Stimulated activated CD8-positive, alpha-beta memory T cell treated with anti-CD3 and anti-CD28 coated beads, Interleukin-4, amount 100 ng/mL, for 24 hours (primary cell): ENCODE results near the gene INTS1.
A peak's percentile ranks its signal among the peaks of the same experiment; 100 is the strongest.

ENCODE experiments used
- DNase-seq: peaks from one replicate; pipeline ENCODE4 v3.0.0-alpha.2; 2020; ENCODE audit warnings: low read depth

INTS1 gene

GRCh38 chr7:1503816-1504775, at the start of gene INTS1:
Gene INTS1, minus strand, starts transcription at chr7:1504389. Its CDS starts 429 bp downstream, at chr7:1503960.
- peak; percentile 85 for DNase-seq

- DNase-seq: no peak
Measured at GRCh38 chr7:1553512-1554210, 49.5 kb upstream of the INTS1 start.

- DNase-seq: no peak
Measured at GRCh38 chr7:1552200-1552599, 48.0 kb upstream of the INTS1 start.

- DNase-seq: no peak
Measured at GRCh38 chr7:1550846-1551155, 46.6 kb upstream of the INTS1 start.

- DNase-seq: no peak
Measured at GRCh38 chr7:1550005-1550845, 46.0 kb upstream of the INTS1 start.

- DNase-seq: no peak
Measured at GRCh38 chr7:1549357-1550004, 45.3 kb upstream of the INTS1 start.

- DNase-seq: no peak
Measured at GRCh38 chr7:1548944-1549343, 44.8 kb upstream of the INTS1 start.

- DNase-seq: no peak
Measured at GRCh38 chr7:1548438-1548831, 44.2 kb upstream of the INTS1 start.

- DNase-seq: no peak
Measured at GRCh38 chr7:1547777-1548437, 43.7 kb upstream of the INTS1 start.

- DNase-seq: no peak
Measured at GRCh38 chr7:1546909-1547776, 43.0 kb upstream of the INTS1 start.

GRCh38 chr7:1546274-1546908, 42.2 kb upstream of the INTS1 start:
- DNase-seq: no peak

- no peak for DNase-seq
Measured at GRCh38 chr7:1545417-1546246, 41.4 kb upstream of the INTS1 start.

GRCh38 chr7:1544896-1545416, 40.8 kb upstream of the INTS1 start:
- no peak for DNase-seq

- DNase-seq: no peak
Measured at GRCh38 chr7:1544178-1544895, 40.1 kb upstream of the INTS1 start.

GRCh38 chr7:1543826-1544177, 39.6 kb upstream of the INTS1 start:
- DNase-seq: no peak

- DNase-seq: no peak
Measured at GRCh38 chr7:1542841-1543747, 38.9 kb upstream of the INTS1 start.

GRCh38 chr7:1542329-1542728, 38.1 kb upstream of the INTS1 start:
- DNase-seq: no peak
